Loucy (cell line): ENCODE results near the gene CCDC85C.

ENCODE experiments used
- CTCF ChIP-seq: fragments of 200-600 bp; sonication (generic); conservative IDR thresholded peaks from 2 replicates; pipeline ENCODE4 v1.5.1; 2014; ENCODE audit warnings: mild to moderate bottlenecking, antibody characterized with exemption, low read length
- EZH2phosphoT487 ChIP-seq: fragments of 200-600 bp; IDR thresholded peaks from 2 replicates; pipeline ENCODE4 v1.6.1; 2018; ENCODE audit warnings: antibody characterized with exemption, mild to moderate bottlenecking, moderate library complexity, borderline replicate concordance

DNA sequence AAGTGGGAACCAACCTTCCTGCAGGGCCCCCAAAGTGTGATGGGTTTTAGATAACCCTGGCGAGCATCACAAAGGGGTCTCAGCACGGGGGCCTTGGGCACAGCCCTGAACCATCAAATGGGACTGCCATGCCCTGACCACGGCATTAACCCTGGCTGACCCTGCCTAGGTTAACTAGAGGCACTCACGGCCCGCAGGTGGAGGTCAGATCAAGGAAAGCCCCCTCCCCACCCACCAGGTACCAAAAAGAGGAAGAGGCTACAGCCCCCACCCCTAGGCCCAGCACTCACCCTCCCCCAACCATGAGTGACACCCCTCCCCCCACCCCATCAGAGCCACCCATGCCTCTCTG, 80.3 kb downstream of the CCDC85C start:
- no peak for TF ChIP-seq CTCF
- TF ChIP-seq EZH2phosphoT487: no peak
